Neuronal stem cell (in vitro differentiated cells): ENCODE measurements around the gene BIRC5.
"Not testable (repeated sequence)": the region's sequence is repeated elsewhere in the genome, so short reads cannot be mapped to it uniquely, and the experiment has no call there.

Experiments used
- DNase-seq: peaks from one replicate; pipeline ENCODE4 v3.0.0-alpha.2; 2013; ENCODE audit warnings: low spot score
- H2AFZ ChIP-seq: one replicate; pipeline ENCODE4 v1.6.1; 2013; ENCODE audit warnings: mild to moderate bottlenecking, low read length, inconsistent platforms
- H2AK5ac ChIP-seq: 2 replicates; pipeline ENCODE4 v1.6.1; 2013; ENCODE audit warnings: low read depth, mild to moderate bottlenecking, inconsistent platforms, low read length, moderate library complexity, mixed read lengths
- H2BK120ac ChIP-seq: 2 replicates; pipeline ENCODE4 v1.6.1; 2013; ENCODE audit warnings: low read depth, mild to moderate bottlenecking, inconsistent platforms, low read length, moderate library complexity, mixed read lengths
- H2BK12ac ChIP-seq: one replicate; pipeline ENCODE4 v1.6.1; 2013; ENCODE audit warnings: low read length, inconsistent platforms
- H2BK15ac ChIP-seq: 2 replicates; pipeline ENCODE4 v1.6.1; 2013; ENCODE audit warnings: mild to moderate bottlenecking, low read length, inconsistent platforms, mixed read lengths
- H2BK5ac ChIP-seq: one replicate; pipeline ENCODE4 v1.6.1; 2013; ENCODE audit warnings: inconsistent platforms, mild to moderate bottlenecking, low read length, moderate library complexity
- H3K14ac ChIP-seq: one replicate; pipeline ENCODE4 v1.6.1; 2013; ENCODE audit warnings: low read length, inconsistent platforms
- H3K18ac ChIP-seq: 2 replicates; pipeline ENCODE4 v1.6.1; 2013; ENCODE audit warnings: low read length, inconsistent platforms
- H3K23ac ChIP-seq: 2 replicates; pipeline ENCODE4 v1.6.1; 2013; ENCODE audit warnings: low read depth, mild to moderate bottlenecking, mixed read lengths, low read length, inconsistent platforms; ENCODE audit not compliant: poor library complexity
- H3K27ac ChIP-seq: replicated peaks from 3 replicates; pipeline ENCODE4 v1.5.1; 2013; ENCODE audit warnings: low read length, inconsistent platforms
- H3K27me3 ChIP-seq, 3 experiments: 2 replicates each; pipeline ENCODE4 v1.6.1; 2013; ENCODE audit warnings: low read length in 3 of 3, mild to moderate bottlenecking in 2 of 3, inconsistent platforms in 1 of 3, low read depth in 1 of 3, mixed read lengths in 1 of 3, moderate library complexity in 1 of 3; ENCODE audit not compliant: control insufficient read depth in 3 of 3, insufficient read depth in 3 of 3
- H3K36me3 ChIP-seq, 2 donors: replicated peaks in 1 of 2; 2 replicates each; pipeline ENCODE4 v1.6.1; 2013; ENCODE audit warnings: low read length in 2 of 2; ENCODE audit not compliant: control insufficient read depth in 2 of 2, insufficient read depth in 2 of 2
- H3K4ac ChIP-seq: 2 replicates; pipeline ENCODE4 v1.6.1; 2013; ENCODE audit warnings: inconsistent platforms, mild to moderate bottlenecking, low read length, moderate library complexity
- H3K4me1 ChIP-seq, 2 donors: 1 replicate in 1 of 2; 2 replicates in 1 of 2; pipeline ENCODE4 v1.6.1; 2013; ENCODE audit warnings: low read length in 2 of 2, low read depth in 1 of 2; ENCODE audit not compliant: control insufficient read depth in 2 of 2, insufficient read depth in 1 of 2
- H3K4me2 ChIP-seq: one replicate; pipeline ENCODE4 v1.6.1; 2013; ENCODE audit warnings: mild to moderate bottlenecking, low read length, inconsistent platforms; ENCODE audit not compliant: insufficient read depth, poor library complexity, severe bottlenecking
- H3K4me3 ChIP-seq, 2 donors: 2 replicates each; pipeline ENCODE4 v1.5.1; 2013; ENCODE audit warnings: low read length in 2 of 2, mild to moderate bottlenecking in 2 of 2, inconsistent platforms in 1 of 2, moderate library complexity in 1 of 2
- H3K79me1 ChIP-seq: one replicate; pipeline ENCODE4 v1.6.1; 2013; ENCODE audit warnings: low read depth, mild to moderate bottlenecking, inconsistent platforms, low read length, moderate library complexity
- H3K9ac ChIP-seq: one replicate; pipeline ENCODE4 v1.6.1; 2013; ENCODE audit warnings: mild to moderate bottlenecking, low read depth, low read length, inconsistent platforms; ENCODE audit not compliant: poor library complexity
- H3K9me3 ChIP-seq, 2 donors: replicated peaks in 1 of 2; 2 replicates each; pipeline versions ENCODE3 to v1.6.1; 2013; ENCODE audit warnings: low read length in 2 of 2, mild to moderate bottlenecking in 2 of 2, inconsistent platforms in 1 of 2, low read depth in 1 of 2, mixed read lengths in 1 of 2, moderate library complexity in 1 of 2; ENCODE audit not compliant: control insufficient read depth in 2 of 2, insufficient read depth in 1 of 2
- H4K8ac ChIP-seq: one replicate; pipeline ENCODE4 v1.6.1; 2013; ENCODE audit warnings: low read depth, mild to moderate bottlenecking, inconsistent platforms, low read length, moderate library complexity
- H4K91ac ChIP-seq: one replicate; pipeline ENCODE4 v1.6.1; 2013; ENCODE audit warnings: low read length, low read depth, mild to moderate bottlenecking, inconsistent platforms; ENCODE audit not compliant: poor library complexity
- WGBS, 2 donors: extraction: QIAGEN DNeasy Blood & Tissue Kit; methylation state at CpG; one replicate each; pipeline ENCODE4 v1.1.7; 2013; ENCODE audit warnings: missing lambda C conversion rate in 2 of 2, mixed read lengths in 1 of 2; ENCODE audit not compliant: insufficient read length in 2 of 2, insufficient replicate concordance in 1 of 2; ENCODE audit errors: extremely low coverage in 2 of 2; 5-methylcytosine and 5-hydroxymethylcytosine counted together

Gene BIRC5

GRCh38 chr17:78251773-78252103 lies 37.7 kb downstream of the BIRC5 start:
- Histone ChIP-seq H4K91ac (peak overlapping the region; percentile 34), H2BK120ac (no peak overlapping the region), H3K36me3 (no peaks in the 10 kb centered on the region), H2AK5ac (peak overlapping the region; percentile 95), H4K8ac (no peak overlapping the region), H3K27ac (no peak overlapping the region), H3K18ac (no peak overlapping the region), H3K79me1 (peaks cover 5% of the 10 kb centered on the region), H3K27me3 (no peaks in the 10 kb centered on the region), H3K14ac (peak overlapping the region; percentile 5), H2BK15ac (peak overlapping the region; percentile 38), H3K4me3 (no peak overlapping the region), H3K4me1 (peaks cover 18 to 34% of the 10 kb centered on the region in 2 donors), H3K4me2 (no peak overlapping the region), H3K9ac (no peak overlapping the region), H2BK5ac (peak overlapping the region; percentile 32), H3K9me3 (peaks cover 0 to 2% of the 10 kb centered on the region in 2 donors), H3K23ac (peak overlapping the region; percentile 0), H3K4ac (peak overlapping the region; percentile 6), H2BK12ac (peak overlapping the region; percentile 60), H2AFZ (no peak overlapping the region)
- DNase-seq: no peak
- WGBS, 2 donors: no CpG with 5 or more reads among the region's 6 CpGs

DNA sequence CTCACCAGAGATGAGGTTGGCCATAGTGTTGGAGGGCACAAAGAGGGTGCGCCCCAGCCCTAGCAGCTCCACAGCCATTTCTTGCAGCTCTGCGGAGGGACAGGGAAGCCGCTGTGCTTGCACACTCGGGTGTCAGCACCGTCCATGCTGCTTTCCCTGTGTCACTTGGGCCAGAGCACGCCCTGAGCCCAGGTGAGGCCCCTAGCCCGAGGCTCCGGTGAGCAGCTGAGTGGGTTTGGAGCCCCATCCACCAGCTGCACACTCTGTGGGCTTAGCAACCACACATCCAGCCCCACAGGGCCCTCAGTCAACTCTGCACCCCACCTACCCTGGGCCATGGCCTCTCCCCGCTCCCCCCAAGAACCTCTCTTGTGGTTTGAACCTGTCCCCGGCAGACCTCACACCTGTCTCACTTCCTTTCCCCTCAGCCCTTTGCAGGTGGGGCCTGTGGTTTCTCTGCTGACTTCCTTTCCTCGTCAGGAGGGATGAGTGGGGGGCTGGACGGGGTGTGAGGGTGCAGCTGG lies 38.1 kb downstream of the BIRC5 start:
- Histone ChIP-seq H2AFZ (no peak overlapping the region), H3K18ac (peak overlapping the region; percentile 55), H3K4me3 (no peak overlapping the region), H3K23ac (peak overlapping the region; percentile 0), H3K79me1 (peaks cover 5% of the 10 kb centered on the region), H3K27me3 (no peaks in the 10 kb centered on the region), H2BK120ac (no peak overlapping the region), H3K36me3 (no peaks in the 10 kb centered on the region), H3K4me2 (no peak overlapping the region), H3K4me1 (peaks cover 22 to 38% of the 10 kb centered on the region in 2 donors), H3K4ac (peak overlapping the region; percentile 6), H3K9me3 (peaks cover 0 to 2% of the 10 kb centered on the region in 2 donors), H2BK5ac (peak overlapping the region; percentile 32), H2BK15ac (peak overlapping the region; percentile 38), H3K9ac (no peak overlapping the region), H2BK12ac (peak overlapping the region; percentile 60), H4K8ac (peak overlapping the region; percentile 2), H4K91ac (no peak overlapping the region), H2AK5ac (peak overlapping the region; percentile 95), H3K14ac (peak overlapping the region; percentile 15), H3K27ac (no peak overlapping the region)
- WGBS, 2 donors: no CpG with 5 or more reads among the region's 12 CpGs
- DNase-seq: no peak

DNA sequence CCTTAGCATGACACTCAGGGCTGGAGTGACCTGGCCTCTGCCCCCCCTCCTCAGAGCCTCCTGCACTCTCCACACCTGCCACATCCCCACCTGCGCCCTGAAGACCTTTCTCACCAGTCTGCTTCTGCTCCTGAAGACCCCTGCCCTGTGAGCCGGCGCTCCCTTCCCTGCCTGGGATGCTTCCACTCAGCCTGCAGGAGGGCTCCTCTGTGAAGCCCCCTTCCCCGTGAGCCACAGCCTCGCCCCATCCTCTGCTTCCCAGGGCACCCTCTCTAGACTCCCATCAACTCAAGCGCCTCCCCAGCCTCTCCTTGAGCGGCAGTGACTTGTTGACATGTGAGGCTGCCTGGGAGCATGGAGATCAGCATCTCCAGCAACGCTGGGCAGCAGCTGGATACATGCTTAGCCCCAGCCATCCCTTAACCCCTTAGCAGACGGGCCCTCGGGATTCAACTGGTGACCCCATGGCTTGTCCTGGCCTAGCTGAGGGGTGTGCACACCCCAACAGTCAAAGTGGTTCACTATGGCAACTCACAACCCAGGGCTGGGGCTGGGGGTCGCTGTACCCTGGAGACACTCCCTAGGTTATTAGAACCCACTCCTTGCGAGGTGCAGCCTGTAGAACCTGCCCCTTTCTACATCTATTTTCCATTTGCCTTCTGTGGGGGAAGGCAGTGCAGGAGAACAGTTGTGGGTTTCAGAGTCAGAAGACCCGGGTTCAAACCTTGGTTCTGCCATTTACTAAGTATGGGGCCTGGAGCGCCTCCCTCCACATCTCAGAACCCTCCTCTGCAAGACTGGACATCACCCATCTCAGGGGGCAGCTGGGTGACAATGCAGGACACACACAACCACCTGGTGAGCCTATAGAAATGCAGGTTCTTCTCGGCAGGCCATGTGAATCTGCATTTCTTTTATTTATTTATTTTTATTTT lies 38.9 kb downstream of the BIRC5 start:
- H4K91ac ChIP-seq: no peak overlapping the region
- DNase-seq: no peak
- no peak overlapping the region for H2BK120ac ChIP-seq
- no peak overlapping the region for H3K18ac ChIP-seq
- peaks cover 0 to 2% of the 10 kb centered on the region in 2 donors for H3K9me3 ChIP-seq
- H3K9ac ChIP-seq: no peak overlapping the region
- H3K4me3 ChIP-seq: no peak overlapping the region
- H2BK12ac ChIP-seq: no peak overlapping the region
- no peak overlapping the region for H3K4me2 ChIP-seq
- no peak overlapping the region for H2AFZ ChIP-seq
- peaks cover 30 to 46% of the 10 kb centered on the region in 2 donors for H3K4me1 ChIP-seq
- H3K23ac ChIP-seq: peak overlapping the region; percentile 0
- peak overlapping the region; percentile 95 for H2AK5ac ChIP-seq
- H3K27ac ChIP-seq: no peak overlapping the region
- peaks cover 5% of the 10 kb centered on the region for H3K79me1 ChIP-seq
- H2BK5ac ChIP-seq: peak overlapping the region; percentile 32
- no peaks in the 10 kb centered on the region for H3K36me3 ChIP-seq
- H3K27me3 ChIP-seq: no peaks in the 10 kb centered on the region
- peak overlapping the region; percentile 15 for H3K14ac ChIP-seq
- WGBS, 2 donors: no CpG with 5 or more reads among the region's 15 CpGs
- H2BK15ac ChIP-seq: peak overlapping the region; percentile 38
- no peak overlapping the region for H3K4ac ChIP-seq
- no peak overlapping the region for H4K8ac ChIP-seq

DNA sequence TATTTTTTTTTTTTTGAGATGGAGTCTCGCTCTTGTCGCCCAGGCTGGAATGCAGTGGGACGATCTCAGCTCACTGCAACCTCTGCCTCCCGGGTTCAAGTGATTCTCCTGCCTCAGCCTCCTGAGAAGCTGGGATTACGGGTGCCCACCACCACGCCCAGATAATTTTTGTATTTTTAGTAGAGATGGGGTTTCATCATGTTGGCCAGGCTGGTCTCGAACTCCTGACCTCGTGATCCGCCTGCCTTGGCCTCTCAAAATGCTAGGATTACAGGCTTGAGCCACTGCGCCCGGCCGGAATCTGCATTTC lies 39.5 kb downstream of the BIRC5 start:
- peak overlapping the region; percentile 76 for H3K4me2 ChIP-seq
- H3K79me1 ChIP-seq, H2BK12ac ChIP-seq, H3K9me3 ChIP-seq, H3K27me3 ChIP-seq, H3K18ac ChIP-seq, H2AFZ ChIP-seq, H3K9ac ChIP-seq, H3K36me3 ChIP-seq, H3K27ac ChIP-seq, H4K8ac ChIP-seq, H2BK15ac ChIP-seq, H2BK5ac ChIP-seq, H3K14ac ChIP-seq, H2BK120ac ChIP-seq, H2AK5ac ChIP-seq, DNase-seq, H4K91ac ChIP-seq, H3K4ac ChIP-seq: not testable (repeated sequence)
- H3K23ac ChIP-seq: peak overlapping the region; percentile 100
- peak overlapping the region in 1 of 2 donors; percentile 52 for H3K4me3 ChIP-seq
- no CpG with 5 or more reads among the region's 12 CpGs for WGBS, 2 donors
- peaks cover 35 to 52% of the 10 kb centered on the region in 2 donors for H3K4me1 ChIP-seq
